MCF 10A (cell line): Measurements from ENCODE around the gene NINJ2. TPM values are rescaled to one million over a fixed set of nuclear protein-coding genes. Genes with fewer than 3 reads are reported as not detected.
A peak's percentile ranks its signal among the peaks of the same experiment; 100 is the strongest.
"Not testable (repeated sequence)": the region's sequence is repeated elsewhere in the genome, so short reads cannot be mapped to it uniquely, and the experiment has no call there.

ENCODE experiments used
- BruUV-seq: library from RNA; stranded (reverse); fragments of 400-500 nt; replicated peaks from 2 replicates; lab custom pipeline; 2021; lab: Mats Ljungman, UMichigan
- CTCF ChIA-PET: fragments of 300-600 bp; sonication (Branson Sonifier 250); formaldehyde crosslinking; extraction: SDS; loops from one replicate; lab custom pipeline; 2021; ENCODE audit warnings: antibody characterized with exemption, inconsistent platforms; lab: Yijun Ruan, JAX
- POLR2A ChIA-PET: fragments of 300-600, 350-650 bp; sonication (Branson Sonifier 250); formaldehyde crosslinking; extraction: SDS; loops from one replicate; lab custom pipeline; 2020; ENCODE audit warnings: antibody characterized with exemption, inconsistent platforms; lab: Yijun Ruan, JAX
- DNase-seq: peaks from one replicate; pipeline ENCODE4 v3.0.0-alpha.2; 2018; ENCODE audit not compliant: unreplicated experiment
- H3K27ac Mint-ChIP-seq: one replicate; pipeline ENCODE4 v1.8.0; 2022; ENCODE audit warnings: mild to moderate bottlenecking, low read depth, mixed read lengths; ENCODE audit not compliant: unreplicated experiment
- H3K27me3 Mint-ChIP-seq: one replicate; pipeline ENCODE4 v1.8.0; 2022; ENCODE audit warnings: mixed read lengths; ENCODE audit not compliant: insufficient read depth, unreplicated experiment
- H3K36me3 Mint-ChIP-seq: one replicate; pipeline ENCODE4 v1.8.0; 2022; ENCODE audit warnings: mild to moderate bottlenecking, moderate library complexity, mixed read lengths; ENCODE audit not compliant: insufficient read depth, unreplicated experiment
- H3K4me1 Mint-ChIP-seq: one replicate; pipeline ENCODE4 v1.8.0; 2022; ENCODE audit warnings: mixed read lengths; ENCODE audit not compliant: insufficient read depth, unreplicated experiment
- H3K4me3 Mint-ChIP-seq: one replicate; pipeline ENCODE4 v1.8.0; 2022; ENCODE audit warnings: mild to moderate bottlenecking, moderate library complexity, mixed read lengths; ENCODE audit not compliant: unreplicated experiment
- H3K9me3 Mint-ChIP-seq: one replicate; pipeline ENCODE4 v1.8.0; 2022; ENCODE audit warnings: mixed read lengths; ENCODE audit not compliant: unreplicated experiment
- CTCF ChIP-seq: fragments of 200-600 bp; IDR thresholded peaks from one replicate; pipeline ENCODE4 v1.8.0; 2022; ENCODE audit warnings: antibody characterized with exemption, mild to moderate bottlenecking; ENCODE audit not compliant: unreplicated experiment
- intact Hi-C: fragments of 100-400 bp; cut with micrococcal nuclease; formaldehyde crosslinking; loops from 2 replicates; pipeline ENCODE4 v1.14.1; 2022
- total RNA-seq: library from RNA; stranded (reverse); gene quantifications from 2 replicates; pipeline ENCODE4 v1.2.3, GENCODE V29; 2022

NINJ2 gene
- total RNA-seq, 1 experiment from 2014 or later = not detected

GRCh38 chr12:632102-632696 is 31.0 kb downstream of the NINJ2 start:
- Mint-ChIP-seq H3K4me1 (peaks cover 15% of the 10 kb centered on the region), H3K9me3 (no peaks in the 10 kb centered on the region), H3K36me3 (no peaks in the 10 kb centered on the region), H3K27me3 (no peaks in the 10 kb centered on the region), H3K4me3 (peak overlapping the region; percentile 5), H3K27ac (peak overlapping the region; percentile 89)
- TF ChIP-seq CTCF = no peak
- no TSS peak for BruUV-seq
- peak; percentile 71 for DNase-seq
- ChIA-PET POLR2A (interaction anchor here (0.6 to 2.2 kb wide), 20 partner anchors 8 to 574 kb away, joined by 3 to 27 read pairs (median 4); partner anchors contain the start of genes RAD52 and WNK1), CTCF (interaction anchor here (0.6 to 2.5 kb wide), 3 partner anchors 34 to 120 kb away, joined by 3 to 11 read pairs (median 8); no protein-coding TSS in a partner anchor)
- intact Hi-C loops = loop anchor here (5.0 kb wide), 1 partner anchor 120 kb away; the partner anchor contains the start of gene WNK1

- Mint-ChIP-seq H3K4me1 (peaks cover 15% of the 10 kb centered on the region), H3K36me3 (no peaks in the 10 kb centered on the region), H3K27ac (peak overlapping the region; percentile 89), H3K27me3 (no peaks in the 10 kb centered on the region), H3K9me3 (no peaks in the 10 kb centered on the region), H3K4me3 (no peak overlapping the region)
- intact Hi-C loops = loop anchor here (5.0 kb wide), 1 partner anchor 121 kb away; the partner anchor contains the start of gene WNK1
- BruUV-seq = no TSS peak
- CTCF ChIA-PET = interaction anchor here (0.5 to 2.5 kb wide), 3 partner anchors 33 to 914 kb away, joined by 4 to 11 read pairs (median 8); no protein-coding TSS in a partner anchor
- no peak for TF ChIP-seq CTCF
- no peak for DNase-seq
- POLR2A ChIA-PET = interaction anchor here (0.6 to 2.2 kb wide), 7 partner anchors 7 to 232 kb away, joined by 3 to 27 read pairs (median 8); partner anchors contain the start of gene WNK1
Observed at GRCh38 chr12:630656-631632, 32.3 kb downstream of the NINJ2 start.

- H3K36me3 Mint-ChIP-seq, BruUV-seq, H3K4me3 Mint-ChIP-seq, H3K9me3 Mint-ChIP-seq, H3K27ac Mint-ChIP-seq, CTCF ChIA-PET, intact Hi-C loops, DNase-seq, H3K27me3 Mint-ChIP-seq: not testable (repeated sequence)
- peaks cover 16% of the 10 kb centered on the region for H3K4me1 Mint-ChIP-seq
- POLR2A ChIA-PET = interaction anchor here (0.6 kb wide), 1 partner anchor 84 kb away, joined by 3 read pairs; no protein-coding TSS in a partner anchor
Observed at GRCh38 chr12:628742-629078, 34.5 kb downstream of the NINJ2 start.

GRCh38 chr12:627863-628741 is 35.1 kb downstream of the NINJ2 start:
- CTCF ChIA-PET = interaction anchor here (0.5 to 0.8 kb wide), 3 partner anchors 17 to 1165 kb away, joined by 3 to 5 read pairs (median 4); no protein-coding TSS in a partner anchor
- Mint-ChIP-seq H3K36me3 (no peaks in the 10 kb centered on the region), H3K4me3 (no peak overlapping the region), H3K4me1 (peaks cover 22% of the 10 kb centered on the region), H3K27me3 (no peaks in the 10 kb centered on the region), H3K9me3 (no peaks in the 10 kb centered on the region), H3K27ac (no peak overlapping the region)
- BruUV-seq = no TSS peak
- intact Hi-C loops = no loop called here
- TF ChIP-seq CTCF = no peak
- DNase-seq = no peak
- POLR2A ChIA-PET = interaction anchor here (1.2 kb wide), 1 partner anchor 362 kb away, joined by 3 read pairs; no protein-coding TSS in a partner anchor
